HuH-7 (cell line): Measurements from ENCODE around the gene TDRD10.

Experiments
- DNase-seq: peaks from one replicate; pipeline ENCODE4 v3.0.0; 2011; ENCODE audit warnings: low spot score

Gene TDRD10, protein sequence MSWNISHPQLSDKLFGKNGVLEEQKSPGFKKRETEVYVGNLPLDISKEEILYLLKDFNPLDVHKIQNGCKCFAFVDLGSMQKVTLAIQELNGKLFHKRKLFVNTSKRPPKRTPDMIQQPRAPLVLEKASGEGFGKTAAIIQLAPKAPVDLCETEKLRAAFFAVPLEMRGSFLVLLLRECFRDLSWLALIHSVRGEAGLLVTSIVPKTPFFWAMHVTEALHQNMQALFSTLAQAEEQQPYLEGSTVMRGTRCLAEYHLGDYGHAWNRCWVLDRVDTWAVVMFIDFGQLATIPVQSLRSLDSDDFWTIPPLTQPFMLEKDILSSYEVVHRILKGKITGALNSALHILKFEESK

GRCh38 chr1:154502066-154502743, at the start of gene TDRD10, which contains the start of gene SHE:
TDRD10 (plus strand) TSS chr1:154502219; CDS start chr1:154506904, 4,685 bp downstream.
SHE (minus strand) TSS chr1:154502412; CDS start chr1:154502026, 386 bp downstream.
- no peak for DNase-seq

DNA sequence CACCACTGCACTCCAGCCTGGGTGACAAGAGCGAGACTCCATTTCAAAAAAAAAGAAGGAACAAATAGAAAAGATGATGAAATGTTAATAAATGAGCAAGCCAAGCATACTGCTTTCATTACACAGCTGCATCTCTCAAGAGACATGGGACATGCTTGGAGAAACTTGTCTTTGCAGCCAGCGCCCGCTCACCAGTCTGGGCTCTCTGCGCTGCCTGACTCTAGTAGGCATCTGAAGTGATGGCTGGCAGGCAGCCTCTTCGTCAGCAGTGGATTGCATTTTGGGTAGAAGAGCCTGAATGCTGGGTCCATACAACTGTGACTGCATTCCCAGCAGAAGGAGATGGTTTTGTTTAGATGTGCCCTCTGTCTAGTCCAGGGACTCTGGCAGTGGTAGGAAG, 48.9 kb upstream of the TDRD10 start:
- no peak for DNase-seq

DNA sequence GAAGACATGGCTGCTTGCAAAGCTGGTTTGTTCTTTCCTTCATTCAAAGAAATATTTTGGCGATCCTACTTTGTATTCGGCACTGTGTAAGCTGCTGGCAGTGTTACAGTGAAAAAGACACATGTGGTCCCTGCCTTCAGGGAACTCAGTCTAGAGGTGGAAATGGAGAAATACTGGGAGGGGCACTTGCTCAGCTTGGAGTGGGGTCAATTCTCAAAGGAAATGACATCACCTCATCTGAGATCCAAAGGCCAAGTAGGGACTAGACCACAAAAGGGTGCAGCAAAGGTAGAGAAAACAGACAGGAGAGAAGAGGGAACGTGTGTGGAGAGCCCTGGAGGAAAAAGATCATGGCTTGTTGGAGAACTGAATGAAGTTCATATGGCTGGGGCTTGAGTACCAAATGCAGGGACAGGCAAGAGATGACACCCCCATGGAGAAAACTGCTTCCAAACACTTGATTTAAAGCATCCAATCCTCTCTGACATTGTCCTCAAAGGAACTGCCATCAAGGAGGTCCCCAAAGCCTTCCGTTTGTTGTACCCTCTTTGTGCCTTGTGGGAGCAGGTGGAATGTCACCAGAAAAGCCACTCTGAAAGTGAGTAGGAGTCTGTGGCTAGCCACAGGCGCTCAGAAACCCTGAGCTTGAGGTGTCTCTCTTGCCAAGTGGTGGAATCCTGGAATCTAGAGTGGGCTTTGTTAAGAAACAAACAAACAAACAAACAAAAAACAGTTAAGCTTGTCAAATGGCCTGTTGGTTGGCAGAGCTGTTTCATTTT, 48.3 kb upstream of the TDRD10 start:
- DNase-seq: no peak

GRCh38 chr1:154454386-154455120, 47.5 kb upstream of the TDRD10 start:
- DNase-seq: no peak

GRCh38 chr1:154456631-154457030, 45.4 kb upstream of the TDRD10 start:
- DNase-seq: no peak

DNA sequence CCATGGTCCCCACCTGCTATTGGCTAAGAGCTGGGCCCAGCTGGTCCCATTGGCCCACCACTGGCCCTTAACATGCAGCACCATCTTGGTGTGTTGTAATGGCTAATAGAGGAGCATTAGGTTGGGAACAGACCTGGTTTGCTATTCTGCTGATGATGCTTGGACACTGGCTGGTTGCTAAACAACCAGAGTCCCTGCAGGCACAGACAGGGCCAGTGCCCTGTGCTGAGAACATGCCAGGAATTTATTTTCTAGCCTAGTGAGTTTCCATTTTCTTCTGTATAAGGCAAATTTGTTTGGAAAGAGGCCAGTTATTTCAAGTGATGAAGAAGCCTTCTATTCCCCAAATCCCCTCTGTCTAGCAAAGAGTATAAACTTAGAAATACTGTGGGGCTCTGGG, 42.9 kb upstream of the TDRD10 start:
- DNase-seq: no peak

DNA sequence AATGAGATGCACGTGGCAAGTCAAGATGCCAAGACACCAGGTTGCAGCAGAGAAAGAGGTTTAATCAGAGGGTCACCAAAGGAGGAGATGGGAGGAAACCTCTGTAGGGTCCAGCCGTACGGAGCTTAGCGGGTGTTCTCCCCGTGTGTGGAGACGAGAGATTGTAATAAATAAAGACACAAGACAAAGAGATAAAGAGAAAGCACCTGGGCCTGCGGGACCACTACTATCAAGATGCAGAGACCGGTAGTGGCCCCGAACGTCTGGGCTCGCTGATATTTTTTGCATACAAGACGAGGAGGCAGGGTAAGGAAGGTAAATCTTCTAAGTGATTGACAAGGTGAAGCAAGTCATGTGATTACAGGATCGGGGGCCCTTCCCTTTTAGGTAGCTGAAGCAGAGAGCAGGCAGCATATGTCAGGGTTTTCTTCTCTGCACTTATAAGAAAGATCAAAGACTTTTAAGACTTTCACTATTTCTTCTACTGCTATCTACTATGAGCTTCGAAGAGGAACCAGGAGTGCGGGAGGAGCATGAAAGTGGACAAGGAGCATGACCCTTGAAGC, 41.2 kb upstream of the TDRD10 start:
- no peak for DNase-seq

- no peak for DNase-seq
Observed at GRCh38 chr1:154463512-154463990, 38.5 kb upstream of the TDRD10 start.

- DNase-seq: no peak
Observed at GRCh38 chr1:154465621-154466195, 36.3 kb upstream of the TDRD10 start.

- DNase-seq: no peak
Observed at GRCh38 chr1:154466206-154466605, 35.8 kb upstream of the TDRD10 start.

DNA sequence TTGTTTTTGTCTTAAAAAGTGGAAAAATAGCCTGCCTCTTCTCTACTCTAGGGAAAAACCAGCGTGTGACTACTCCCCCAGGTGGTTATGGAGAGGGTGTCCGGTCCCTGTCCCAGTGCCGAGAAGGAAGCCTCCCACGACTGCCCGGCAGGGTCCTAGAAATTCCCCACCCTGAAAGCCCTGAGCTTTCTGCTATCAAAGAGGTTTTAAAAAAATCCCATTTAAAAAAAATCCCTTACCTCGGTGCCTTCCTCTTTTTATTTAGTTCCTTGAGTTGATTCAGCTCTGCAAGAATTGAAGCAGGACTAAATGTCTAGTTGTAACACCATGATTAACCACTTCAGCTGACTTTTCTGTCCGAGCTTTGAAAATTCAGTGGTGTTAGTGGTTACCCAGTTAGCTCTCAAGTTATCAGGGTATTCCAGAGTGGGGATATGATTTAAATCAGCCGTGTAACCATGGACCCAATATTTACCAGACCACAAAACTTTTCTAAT, 35.0 kb upstream of the TDRD10 start:
- peak; percentile 37 for DNase-seq

- no peak for DNase-seq
Observed at GRCh38 chr1:154467434-154468102, 34.5 kb upstream of the TDRD10 start.

DNA sequence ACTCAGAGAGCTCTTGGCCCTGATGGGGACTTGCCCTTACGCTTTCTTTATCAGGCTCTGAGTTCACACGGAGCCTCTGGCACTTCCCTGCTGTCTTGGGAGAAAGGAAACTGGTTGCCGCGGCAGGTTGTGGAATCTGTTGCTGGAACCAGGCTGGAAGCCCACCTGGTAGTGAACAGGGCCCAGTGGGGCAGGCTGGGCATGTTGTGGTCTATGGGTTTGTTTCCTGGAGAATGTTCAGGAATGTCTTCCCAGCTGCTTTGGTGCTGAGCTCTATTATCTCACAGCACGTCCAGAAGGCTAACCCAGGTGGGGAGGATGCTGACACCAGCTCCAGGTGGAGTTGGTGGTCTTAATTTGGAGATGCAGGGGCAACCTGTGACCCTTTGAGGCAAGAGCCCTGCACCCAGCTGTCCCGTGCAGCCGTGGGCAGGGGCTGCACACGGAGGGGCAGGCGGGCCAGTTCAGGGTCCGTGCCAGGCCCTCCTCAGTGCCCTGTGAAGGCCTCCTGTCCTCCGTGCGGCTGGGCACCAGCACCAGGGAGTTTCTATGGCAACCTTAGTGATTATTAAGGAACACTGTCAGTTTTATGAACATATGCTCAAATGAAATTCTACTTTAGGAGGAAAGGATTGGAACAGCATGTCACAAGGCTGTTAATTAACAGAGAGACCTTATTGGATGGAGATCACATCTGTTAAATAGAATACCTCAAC, 33.3 kb upstream of the TDRD10 start:
- DNase-seq: no peak

DNA sequence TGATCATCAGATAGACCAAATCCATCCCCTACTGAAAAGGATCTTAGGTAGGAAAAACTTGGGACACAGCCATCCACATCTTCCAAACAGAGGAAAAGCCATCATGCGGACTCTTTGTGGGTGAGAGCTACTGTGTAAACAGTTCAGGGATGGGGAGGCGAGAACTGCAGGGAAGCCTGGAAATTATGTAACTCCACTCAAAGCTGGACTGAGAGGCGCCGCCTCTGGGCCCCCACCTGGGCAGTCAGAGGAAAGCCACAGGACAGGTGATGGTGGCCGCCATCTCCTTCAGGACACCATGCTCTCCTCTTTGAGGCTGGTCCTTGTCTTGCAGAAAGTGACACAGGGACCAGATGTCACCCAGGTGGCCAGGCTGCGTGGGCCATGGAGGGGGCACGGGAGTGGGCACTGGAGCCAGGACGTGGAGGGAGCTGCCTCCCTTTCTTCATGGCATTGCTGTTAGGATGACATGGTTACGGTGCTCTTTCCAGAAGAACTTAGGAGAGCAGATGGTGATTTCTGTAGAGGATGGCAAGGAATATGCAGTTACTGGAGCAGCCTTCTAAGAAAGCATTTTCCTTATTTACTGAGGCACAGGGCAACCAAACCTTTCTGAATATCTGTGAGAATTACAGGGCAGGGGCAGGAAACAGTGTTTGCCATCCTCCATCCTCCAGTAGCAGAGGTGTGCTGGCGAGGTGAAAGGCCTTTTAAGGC, 32.0 kb upstream of the TDRD10 start:
- DNase-seq: no peak

DNA sequence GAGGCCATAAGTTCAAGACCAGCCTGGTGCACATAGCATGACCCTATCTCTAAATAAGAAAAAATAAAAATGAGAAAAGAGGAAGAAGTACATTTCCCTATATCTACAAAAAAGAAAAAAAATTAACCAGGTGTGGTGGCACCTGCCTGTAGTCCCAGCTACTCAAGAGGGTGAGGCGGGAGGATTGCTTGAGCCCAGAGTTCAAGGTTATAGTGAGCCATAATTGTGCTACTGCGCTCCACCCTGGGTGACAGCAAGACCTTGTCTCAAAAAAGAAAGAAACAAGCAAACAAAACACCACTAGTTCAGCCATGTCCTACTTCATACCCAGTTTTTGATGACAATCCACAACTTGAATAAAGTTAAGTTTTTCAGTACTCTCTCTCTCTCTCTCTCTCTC, 30.7 kb upstream of the TDRD10 start:
- DNase-seq: no peak

- DNase-seq: no peak
Observed at GRCh38 chr1:154474802-154475201, 27.2 kb upstream of the TDRD10 start.

- no peak for DNase-seq
Observed at GRCh38 chr1:154476791-154477190, 25.2 kb upstream of the TDRD10 start.

- no peak for DNase-seq
Observed at GRCh38 chr1:154478013-154478412, 24.0 kb upstream of the TDRD10 start.

- peak; percentile 39 for DNase-seq
Observed at GRCh38 chr1:154478639-154479038, 23.4 kb upstream of the TDRD10 start.
